ENCODE data around the gene CHD1.
"Not testable (repeated sequence)": the region's sequence is repeated elsewhere in the genome, so short reads cannot be mapped to it uniquely, and the experiment has no call there.

The CHD1 gene

DNA sequence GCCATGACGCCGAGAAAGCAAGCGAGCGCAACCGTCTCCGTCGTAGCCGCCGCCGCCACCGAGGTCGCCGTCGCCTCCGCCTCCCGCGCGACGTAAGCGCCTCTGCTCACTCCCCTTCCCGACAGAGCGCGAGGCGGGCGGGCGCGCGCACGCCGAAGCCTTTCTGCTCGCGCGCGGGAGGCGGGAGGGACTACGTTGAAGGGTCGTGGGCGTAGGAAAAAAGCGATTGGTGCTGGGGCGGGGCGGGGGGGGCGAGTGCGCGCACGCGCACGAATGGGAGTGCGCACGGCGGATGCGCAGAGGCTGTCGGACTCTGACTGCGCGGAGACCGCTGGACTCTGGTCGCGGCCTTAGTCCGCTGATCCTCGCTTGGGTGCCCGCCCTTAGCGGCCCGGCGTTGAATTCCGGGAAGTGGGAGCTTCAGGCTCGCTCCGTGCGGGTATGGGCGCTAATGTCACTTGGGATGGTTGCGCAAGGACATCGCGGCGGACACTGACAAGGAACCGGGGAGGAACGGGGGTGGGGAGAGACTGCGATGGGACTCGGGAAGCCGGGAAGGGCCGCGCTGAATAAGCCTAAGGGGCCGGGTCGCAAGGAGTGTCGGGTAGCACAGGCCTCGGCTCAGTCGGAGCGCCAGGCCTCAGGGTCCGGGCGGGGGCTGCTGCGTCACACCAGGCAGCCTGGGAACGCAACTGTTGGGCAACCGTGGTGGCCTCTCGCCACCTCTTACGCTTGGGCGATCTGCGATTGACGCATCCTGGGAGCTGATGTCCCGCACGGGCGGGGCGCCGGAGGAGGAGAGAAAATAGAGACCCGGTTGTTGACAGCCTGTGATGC lies at the start of gene CHD1:
Gene CHD1, minus strand, starts transcription at position 135 of the 837 bp plus-strand sequence. CDS start 2,621 bp downstream, outside the sequence.
- peak; percentile 99 for DNase-seq (ENCODE audit: low spot score)

GRCh38 chr5:98978528-98978927 lies 49.7 kb upstream of the CHD1 start:
- DNase-seq (ENCODE audit: low spot score) = no peak

DNA sequence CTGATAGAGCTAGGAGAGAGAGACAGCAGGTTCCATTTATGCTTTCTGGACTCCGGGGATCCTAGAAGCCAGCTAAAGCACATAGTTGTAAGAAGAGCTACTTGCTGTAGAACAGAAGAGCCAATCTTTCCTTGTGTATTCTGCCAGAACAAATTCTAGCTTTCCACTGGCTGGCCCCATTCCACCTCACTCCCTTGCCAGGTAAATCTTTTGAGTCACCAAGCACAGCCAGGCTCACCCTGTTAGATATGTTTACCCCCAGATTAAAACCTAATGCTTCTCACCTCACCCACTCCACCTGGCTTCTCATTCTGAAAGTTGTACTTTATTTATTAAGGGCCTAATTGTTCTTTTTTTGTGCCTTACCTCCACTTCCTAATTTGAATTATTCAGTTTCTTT lies 48.9 kb upstream of the CHD1 start:
- no peak for DNase-seq (ENCODE audit: low spot score)

DNA sequence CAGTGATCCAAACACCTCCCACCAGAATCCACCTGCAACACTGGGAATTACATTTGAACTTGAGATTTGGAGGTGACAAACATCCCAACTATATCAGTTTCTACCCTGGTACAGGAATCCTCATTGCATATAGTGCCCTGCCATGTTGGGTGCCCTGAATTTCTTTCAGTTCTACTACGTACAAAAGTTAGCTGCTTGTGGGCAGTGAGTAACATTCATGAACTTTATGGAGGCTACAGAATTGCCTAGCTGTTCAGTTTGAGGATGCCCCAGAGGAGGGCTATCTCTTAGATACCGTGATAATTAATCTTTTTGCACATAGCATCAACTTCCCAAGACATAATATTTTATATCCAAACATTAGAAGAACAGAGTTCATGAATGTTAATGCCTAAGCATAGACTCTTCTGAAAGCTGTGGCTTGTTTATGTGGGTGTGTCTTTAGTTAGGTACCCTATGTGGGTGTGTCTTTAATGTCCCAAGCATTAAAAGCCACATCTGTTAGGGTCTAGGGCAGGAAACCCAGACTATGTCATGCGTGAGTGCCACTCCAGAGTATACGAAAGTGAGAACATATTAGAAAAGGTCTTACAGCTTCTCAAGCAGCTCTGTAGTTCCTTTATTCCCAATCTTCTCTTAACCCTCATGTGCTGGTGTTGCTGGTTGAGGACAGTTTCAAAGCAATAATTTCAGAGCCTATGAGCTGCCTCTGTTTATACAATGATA lies 47.0 kb upstream of the CHD1 start:
- DNase-seq (ENCODE audit: low spot score) = no peak

- DNase-seq (ENCODE audit: low spot score) = no peak
Observed at GRCh38 chr5:98975223-98975622, 46.4 kb upstream of the CHD1 start.

GRCh38 chr5:98969400-98969799 lies 40.6 kb upstream of the CHD1 start:
- DNase-seq (ENCODE audit: low spot score) = no peak

- DNase-seq (ENCODE audit: low spot score) = no peak
Observed at GRCh38 chr5:98968056-98968564, 39.3 kb upstream of the CHD1 start.

DNA sequence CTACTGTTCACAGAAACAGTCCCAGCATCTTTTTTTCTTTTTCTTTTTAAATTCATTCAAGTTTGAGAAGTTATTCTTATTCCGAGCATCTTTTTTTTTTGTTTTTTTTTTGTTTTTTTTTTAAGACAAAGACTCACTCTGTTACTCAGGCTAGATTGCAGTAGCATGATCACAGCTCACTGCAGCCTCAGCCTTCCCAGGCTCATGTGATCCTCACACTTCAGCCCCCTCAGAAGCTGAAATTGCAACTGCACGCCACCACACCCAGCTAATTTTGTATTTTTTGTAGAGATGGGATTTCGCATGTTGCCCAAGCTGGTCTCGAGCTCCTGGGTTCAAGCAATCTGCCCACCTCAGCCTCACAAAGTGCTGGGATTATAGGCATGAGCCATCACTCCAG lies 36.4 kb upstream of the CHD1 start:
- no peak for DNase-seq (ENCODE audit: low spot score)

DNA sequence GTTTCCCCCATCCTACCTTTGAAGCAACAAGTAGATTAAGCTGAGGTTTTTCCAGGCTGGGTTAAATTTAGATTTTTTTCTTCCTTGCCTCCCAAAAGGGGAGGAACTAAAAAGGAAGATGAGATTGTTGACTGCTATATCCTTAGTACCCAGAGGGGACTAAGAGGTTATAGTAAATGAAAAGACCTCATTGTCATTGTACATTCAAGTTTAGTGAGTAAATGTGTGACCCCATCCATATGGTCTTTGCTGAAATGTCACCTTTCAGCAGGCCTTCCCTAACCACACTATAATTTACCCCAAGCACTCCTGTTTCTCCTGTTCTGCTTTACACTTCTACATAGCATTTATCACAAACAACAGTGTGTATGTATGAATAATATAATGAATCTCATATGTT lies 35.8 kb upstream of the CHD1 start:
- DNase-seq (ENCODE audit: low spot score) = no peak

DNA sequence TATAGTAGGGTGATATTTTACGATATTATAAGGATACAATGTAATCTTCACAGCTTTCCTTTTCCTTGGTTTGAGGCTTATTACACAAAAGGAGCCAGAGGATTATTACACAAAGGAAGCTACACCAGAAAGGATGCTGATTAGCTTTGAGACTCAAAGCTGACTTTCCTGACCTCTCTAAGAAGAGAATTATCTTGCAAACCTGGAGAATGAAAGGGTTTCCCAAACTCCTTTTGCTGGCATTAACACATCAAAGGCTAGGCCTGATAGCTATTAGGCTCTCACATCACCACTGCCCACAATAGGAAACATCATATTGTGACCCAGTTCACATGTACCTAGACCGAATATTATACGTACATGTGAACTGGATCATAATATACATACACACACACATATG lies 34.2 kb upstream of the CHD1 start:
- no peak for DNase-seq (ENCODE audit: low spot score)

DNA sequence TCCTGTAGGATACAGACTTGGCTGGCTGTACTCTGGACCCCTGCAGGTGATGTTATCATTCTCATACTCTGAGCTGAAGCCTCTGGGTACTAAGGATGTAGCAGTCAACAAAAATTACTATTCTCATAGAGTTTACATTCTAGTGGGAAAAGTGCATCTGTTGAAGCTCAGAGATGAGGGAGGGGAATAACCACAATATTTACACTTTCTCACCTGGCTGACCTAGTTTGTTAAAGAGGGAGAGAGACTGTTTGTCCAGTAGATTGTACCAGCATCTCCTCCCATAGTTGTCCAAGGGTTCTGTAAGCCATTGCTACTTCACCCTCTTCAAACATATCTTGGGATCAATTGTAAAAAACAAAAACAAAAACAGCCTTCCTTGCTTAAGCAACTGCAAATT lies 33.8 kb upstream of the CHD1 start:
- no peak for DNase-seq (ENCODE audit: low spot score)

- no peak for DNase-seq (ENCODE audit: low spot score)
Observed at GRCh38 chr5:98961665-98962344, 33.0 kb upstream of the CHD1 start.

- DNase-seq (ENCODE audit: low spot score) = no peak
Observed at GRCh38 chr5:98957307-98957706, 28.5 kb upstream of the CHD1 start.

GRCh38 chr5:98955888-98956287 lies 27.1 kb upstream of the CHD1 start:
- not testable (repeated sequence) for DNase-seq (ENCODE audit: low spot score)

- DNase-seq (ENCODE audit: low spot score) = not testable (repeated sequence)
Observed at GRCh38 chr5:98955471-98955870, 26.7 kb upstream of the CHD1 start.

GRCh38 chr5:98954392-98955028 lies 25.7 kb upstream of the CHD1 start:
- no peak for DNase-seq (ENCODE audit: low spot score)

DNA sequence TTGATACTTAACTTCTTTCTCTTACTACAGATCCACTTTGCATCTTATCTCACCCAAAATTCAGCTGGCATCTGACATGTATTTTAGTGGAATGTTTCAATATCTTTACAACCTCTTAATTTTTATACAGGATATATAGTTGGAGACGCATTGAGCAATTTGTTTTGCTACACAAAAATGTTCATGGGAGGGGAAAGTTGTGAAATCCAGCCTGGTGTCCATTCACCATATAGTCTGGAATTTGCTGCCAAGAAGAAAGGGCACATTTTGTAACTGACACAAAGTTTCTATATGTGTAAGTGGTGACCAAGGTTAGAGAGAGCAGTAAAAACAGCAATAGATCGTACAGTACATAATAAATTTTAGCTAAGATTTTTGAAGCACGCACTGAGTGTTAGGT lies 14.0 kb upstream of the CHD1 start:
- no peak for DNase-seq (ENCODE audit: low spot score)

DNA sequence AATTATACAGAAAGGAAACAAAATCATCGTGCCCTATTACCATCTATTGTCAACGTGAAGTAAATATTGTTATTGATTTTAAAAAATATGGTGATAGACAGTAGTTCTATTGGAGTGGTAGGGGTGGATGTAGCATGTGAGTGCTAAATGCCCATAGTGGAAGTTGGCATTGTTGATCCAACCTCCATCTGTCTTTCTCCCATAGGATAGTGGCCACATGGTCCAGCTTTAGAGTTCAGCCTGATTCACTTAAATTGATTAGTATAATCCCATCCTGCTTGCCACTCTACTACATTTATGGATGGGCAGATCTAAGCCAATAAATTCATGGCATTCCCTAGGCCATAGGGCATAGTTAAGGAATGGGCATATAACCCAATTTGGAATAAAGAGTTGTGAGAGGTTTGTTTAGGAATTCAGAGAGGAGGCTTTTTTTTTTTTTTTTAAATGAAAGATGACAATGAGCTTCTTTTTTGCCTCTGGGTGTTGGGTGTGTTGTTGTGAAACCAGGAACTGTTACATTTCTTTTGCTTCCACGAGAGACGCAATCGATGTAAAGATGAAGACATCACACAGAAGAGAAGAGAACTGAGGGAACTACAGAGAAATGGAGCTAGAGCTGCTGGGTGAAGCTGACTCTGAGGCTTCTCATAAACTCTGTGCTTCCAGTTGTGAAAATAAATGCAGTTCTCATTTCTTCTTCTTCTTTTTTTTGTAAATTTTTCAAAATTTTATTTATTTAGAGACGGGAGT lies 12.5 kb upstream of the CHD1 start:
- no peak for DNase-seq (ENCODE audit: low spot score)

GRCh38 chr5:98940581-98940980 lies 11.8 kb upstream of the CHD1 start:
- DNase-seq (ENCODE audit: low spot score) = no peak

GRCh38 chr5:98938464-98938863 lies 9.7 kb upstream of the CHD1 start:
- no peak for DNase-seq (ENCODE audit: low spot score)

GRCh38 chr5:98936948-98937715 lies 8.3 kb upstream of the CHD1 start:
- DNase-seq (ENCODE audit: low spot score) = no peak
